Measurements from ENCODE around the gene FJX1. TPM values are rescaled to one million over a fixed set of nuclear protein-coding genes. Genes with fewer than 3 reads are reported as not detected.

The FJX1 gene
- total RNA-seq, 2 experiments from 2014 or later, result 0.63 TPM; not detected in 1

DNA sequence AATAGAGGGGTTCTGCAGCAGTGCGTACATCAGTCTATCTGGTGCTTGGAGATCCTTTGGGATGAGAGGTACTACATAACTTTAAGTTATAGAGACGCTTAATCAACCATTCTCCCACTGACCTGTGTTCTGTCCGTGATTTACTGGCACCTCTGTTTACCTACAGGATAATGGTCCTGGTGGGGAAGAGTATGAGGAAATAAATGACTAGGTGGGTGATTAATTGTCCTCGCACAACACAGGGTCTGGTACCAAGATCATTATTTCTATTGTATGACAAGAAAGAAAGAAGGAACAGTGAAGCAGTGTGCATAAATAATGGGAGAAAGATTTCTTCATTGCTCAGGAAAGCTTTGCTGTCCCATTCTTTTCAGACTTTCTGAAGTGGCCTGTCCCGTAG, 32.8 kb upstream of the FJX1 start:
- no peaks in the 10 kb centered on the region for H3K4me1 ChIP-seq (ENCODE audit: insufficient read depth, low read length, poor library complexity, severe bottlenecking)
- no TSS peak for BruUV-seq (replicated peaks)
- POLR2A ChIA-PET, result no interaction called here

DNA sequence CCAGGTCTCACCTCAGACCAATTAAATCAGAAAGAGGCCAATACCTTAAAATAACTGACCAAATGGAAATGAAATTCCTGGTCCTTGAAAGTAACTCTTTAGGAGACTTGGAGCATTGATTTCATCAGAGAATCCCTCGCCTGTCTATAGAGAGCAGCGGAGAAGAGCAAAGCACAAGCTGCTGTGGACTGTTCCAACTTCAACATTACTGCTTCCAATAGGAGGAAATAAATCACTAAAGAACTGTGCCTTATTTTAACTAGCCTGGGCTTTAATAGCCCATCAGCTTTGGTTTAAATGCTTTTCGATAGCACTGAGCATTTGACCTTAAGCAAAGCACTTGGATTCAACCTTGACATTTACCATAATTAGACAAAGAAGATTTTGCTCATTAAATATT, 32.0 kb upstream of the FJX1 start:
- TF ChIP-seq, protein P1, sequence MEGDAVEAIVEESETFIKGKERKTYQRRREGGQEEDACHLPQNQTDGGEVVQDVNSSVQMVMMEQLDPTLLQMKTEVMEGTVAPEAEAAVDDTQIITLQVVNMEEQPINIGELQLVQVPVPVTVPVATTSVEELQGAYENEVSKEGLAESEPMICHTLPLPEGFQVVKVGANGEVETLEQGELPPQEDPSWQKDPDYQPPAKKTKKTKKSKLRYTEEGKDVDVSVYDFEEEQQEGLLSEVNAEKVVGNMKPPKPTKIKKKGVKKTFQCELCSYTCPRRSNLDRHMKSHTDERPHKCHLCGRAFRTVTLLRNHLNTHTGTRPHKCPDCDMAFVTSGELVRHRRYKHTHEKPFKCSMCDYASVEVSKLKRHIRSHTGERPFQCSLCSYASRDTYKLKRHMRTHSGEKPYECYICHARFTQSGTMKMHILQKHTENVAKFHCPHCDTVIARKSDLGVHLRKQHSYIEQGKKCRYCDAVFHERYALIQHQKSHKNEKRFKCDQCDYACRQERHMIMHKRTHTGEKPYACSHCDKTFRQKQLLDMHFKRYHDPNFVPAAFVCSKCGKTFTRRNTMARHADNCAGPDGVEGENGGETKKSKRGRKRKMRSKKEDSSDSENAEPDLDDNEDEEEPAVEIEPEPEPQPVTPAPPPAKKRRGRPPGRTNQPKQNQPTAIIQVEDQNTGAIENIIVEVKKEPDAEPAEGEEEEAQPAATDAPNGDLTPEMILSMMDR (conservative IDR thresholded peaks at IDR 0.05; ENCODE audit: low read length), result no peak
- TF ChIP-seq EZH2phosphoT487 (IDR thresholded peaks at IDR 0.05; ENCODE audit: borderline replicate concordance, low read depth, low read length), result no peak
- Histone ChIP-seq H4K20me1 (ENCODE audit: insufficient read depth, low read length) (no peaks in the 10 kb centered on the region), H3K36me3 (ENCODE audit: insufficient read depth, low read length) (no peaks in the 10 kb centered on the region), H3K79me2 (ENCODE audit: insufficient read depth, low read depth, low read length) (no peaks in the 10 kb centered on the region), H3K9me3 (ENCODE audit: low read length) (no peaks in the 10 kb centered on the region), H3K4me3 (ENCODE audit: low read depth, low read length, poor library complexity, severe bottlenecking) (no peak overlapping the region), H3K4me1 (ENCODE audit: insufficient read depth, low read length, poor library complexity, severe bottlenecking) (no peaks in the 10 kb centered on the region), H3K4me2 (ENCODE audit: low read length) (no peak overlapping the region), H3K27ac (ENCODE audit: low read depth, low read length, poor library complexity, severe bottlenecking) (no peak overlapping the region), H3K9me2 (ENCODE audit: insufficient read depth, low read length) (no peaks in the 10 kb centered on the region), H2AFZ (ENCODE audit: low read length) (no peak overlapping the region)
- ChIA-PET CTCF (ENCODE audit: unreplicated experiment) (no interaction called here), POLR2A (no interaction called here)
- BruUV-seq (replicated peaks), result no TSS peak
- DNase-seq (ENCODE audit: low spot score), result no peak
- intact Hi-C loops (cut with micrococcal nuclease; ENCODE audit: unreplicated experiment), result no loop called here

More for the DNA sequence above, 32.8 kb upstream of the FJX1 start:
- no peaks in the 10 kb centered on the region for H3K79me2 ChIP-seq (ENCODE audit: insufficient read depth, low read depth, low read length)
- no peaks in the 10 kb centered on the region for H3K36me3 ChIP-seq (ENCODE audit: insufficient read depth, low read length)
- H3K4me3 ChIP-seq (ENCODE audit: low read depth, low read length, poor library complexity, severe bottlenecking), result no peak overlapping the region
- intact Hi-C loops (cut with micrococcal nuclease; ENCODE audit: unreplicated experiment), result no loop called here
- H4K20me1 ChIP-seq (ENCODE audit: insufficient read depth, low read length), result no peaks in the 10 kb centered on the region
- H2AFZ ChIP-seq (ENCODE audit: low read length), result no peak overlapping the region
- H3K9me3 ChIP-seq (ENCODE audit: low read length), result no peaks in the 10 kb centered on the region
- CTCF ChIA-PET (ENCODE audit: unreplicated experiment), result no interaction called here
- no peaks in the 10 kb centered on the region for H3K9me2 ChIP-seq (ENCODE audit: insufficient read depth, low read length)
- H3K4me2 ChIP-seq (ENCODE audit: low read length), result no peak overlapping the region
- no peak for TF ChIP-seq EZH2phosphoT487 (IDR thresholded peaks at IDR 0.05; ENCODE audit: borderline replicate concordance, low read depth, low read length)
- TF ChIP-seq, protein P1 (conservative IDR thresholded peaks at IDR 0.05; ENCODE audit: low read length), result no peak
- no peak overlapping the region for H3K27ac ChIP-seq (ENCODE audit: low read depth, low read length, poor library complexity, severe bottlenecking)
- DNase-seq (ENCODE audit: low spot score), result no peak

DNA sequence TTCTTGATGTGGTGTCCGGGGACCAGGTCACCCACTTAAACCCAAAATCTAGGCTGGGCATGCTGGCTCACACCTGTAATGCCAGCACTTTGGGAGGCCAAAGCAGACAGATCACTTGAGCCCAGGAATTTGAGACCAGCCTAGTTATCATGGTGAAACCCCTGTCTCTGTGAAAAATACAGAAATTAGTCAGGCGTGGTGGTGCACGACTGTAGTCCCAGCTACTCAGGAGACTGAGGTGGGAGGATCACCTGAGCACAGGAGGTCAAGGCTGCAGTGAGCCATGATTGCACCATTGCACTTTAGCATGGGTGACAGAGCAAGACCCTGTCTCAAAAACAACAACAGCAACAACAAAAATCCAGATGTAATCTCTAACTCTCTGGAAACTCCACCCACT, 30.3 kb upstream of the FJX1 start:
- no peaks in the 10 kb centered on the region for H3K36me3 ChIP-seq (ENCODE audit: insufficient read depth, low read length)
- H2AFZ ChIP-seq (ENCODE audit: low read length), result no peak overlapping the region
- H3K9me3 ChIP-seq (ENCODE audit: low read length), result no peaks in the 10 kb centered on the region
- no peak overlapping the region for H3K27ac ChIP-seq (ENCODE audit: low read depth, low read length, poor library complexity, severe bottlenecking)
- H3K9me2 ChIP-seq (ENCODE audit: insufficient read depth, low read length), result no peaks in the 10 kb centered on the region
- ChIA-PET POLR2A (no interaction called here), CTCF (ENCODE audit: unreplicated experiment) (no interaction called here)
- no TSS peak for BruUV-seq (replicated peaks)
- no peaks in the 10 kb centered on the region for H3K79me2 ChIP-seq (ENCODE audit: insufficient read depth, low read depth, low read length)
- no peak for DNase-seq (ENCODE audit: low spot score)
- intact Hi-C loops (cut with micrococcal nuclease; ENCODE audit: unreplicated experiment), result no loop called here
- no peak overlapping the region for H3K4me2 ChIP-seq (ENCODE audit: low read length)
- no peaks in the 10 kb centered on the region for H4K20me1 ChIP-seq (ENCODE audit: insufficient read depth, low read length)
- H3K4me1 ChIP-seq (ENCODE audit: insufficient read depth, low read length, poor library complexity, severe bottlenecking), result no peaks in the 10 kb centered on the region
- no peak overlapping the region for H3K4me3 ChIP-seq (ENCODE audit: low read depth, low read length, poor library complexity, severe bottlenecking)
- TF ChIP-seq EZH2phosphoT487 (IDR thresholded peaks at IDR 0.05; ENCODE audit: borderline replicate concordance, low read depth, low read length), result no peak
- TF ChIP-seq, protein P1 (conservative IDR thresholded peaks at IDR 0.05; ENCODE audit: low read length), result no peak

All from OCI-LY7 (cell line).